Stimulated activated naive CD8-positive, alpha-beta T cell treated with anti-CD3 and anti-CD28 coated beads, Interleukin-15, amount 100 ng/mL, for 72 hours (primary cell): Measurements from ENCODE around the gene SH3D21.

Experiments used
- ATAC-seq: fragments of 150-1000 bp; cut with Tn5 transposase; 2 replicates; pipeline ENCODE4 v1.10.0; 2021; ENCODE audit warnings: mild to moderate bottlenecking, moderate library complexity
- DNase-seq, 2 donors: peaks; one replicate each; pipeline ENCODE4 v3.0.0; 2021 to 2022
- H3K27ac Mint-ChIP-seq, 2 donors: one replicate each; pipeline ENCODE4 v1.8.0; 2022; ENCODE audit warnings: mild to moderate bottlenecking in 2 of 2, mixed read lengths in 2 of 2, moderate library complexity in 2 of 2
- H3K27me3 Mint-ChIP-seq: one replicate; pipeline ENCODE4 v1.8.0; 2022; ENCODE audit warnings: mixed read lengths
- H3K4me1 Mint-ChIP-seq: one replicate; pipeline ENCODE4 v1.8.0; 2022; ENCODE audit warnings: mild to moderate bottlenecking, mixed read lengths
- H3K4me3 Mint-ChIP-seq, 2 donors: one replicate each; pipeline ENCODE4 v1.8.0; 2022; ENCODE audit warnings: mild to moderate bottlenecking in 2 of 2, mixed read lengths in 2 of 2, moderate library complexity in 1 of 2
- H3K9me3 Mint-ChIP-seq, 2 donors: one replicate each; pipeline ENCODE4 v1.8.0; 2022; ENCODE audit warnings: mixed read lengths in 2 of 2

Gene SH3D21

DNA sequence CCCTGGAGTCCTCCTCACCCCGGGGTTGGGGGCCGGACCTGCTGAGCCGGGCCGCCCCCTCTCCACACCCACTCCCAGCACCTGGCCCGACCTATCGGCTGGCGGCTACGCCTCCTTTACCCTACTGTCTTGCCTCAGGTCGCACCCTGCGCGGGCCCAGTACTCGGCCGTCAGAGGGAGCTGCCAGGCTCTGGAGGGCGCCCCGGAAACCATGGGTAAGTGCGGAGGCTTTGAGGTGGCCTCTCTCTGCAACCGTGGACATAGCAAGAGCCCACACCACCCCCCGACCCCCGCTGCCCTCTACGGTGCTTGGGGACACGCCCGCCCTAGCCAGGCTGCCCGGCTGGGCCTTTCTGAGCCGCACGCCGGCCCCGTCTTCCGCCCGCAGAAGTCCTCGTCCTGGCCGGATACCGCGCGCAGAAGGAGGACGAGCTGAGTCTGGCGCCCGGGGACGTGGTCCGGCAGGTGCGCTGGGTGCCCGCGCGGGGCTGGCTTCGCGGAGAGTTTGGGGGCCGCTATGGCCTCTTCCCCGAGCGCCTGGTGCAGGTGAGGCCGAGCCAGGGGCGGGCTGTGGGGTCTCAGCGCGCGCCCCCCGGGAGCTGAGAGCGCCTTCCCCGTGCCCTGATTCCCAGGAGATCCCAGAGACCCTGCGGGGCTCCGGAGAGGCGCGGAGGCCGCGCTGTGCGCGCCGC, at the start of gene SH3D21:
SH3D21 (plus strand) TSS at position 159 of the 692 bp plus-strand sequence; CDS start at position 212, 53 bp downstream.
- peak; percentile 57 to 61 for DNase-seq
- no peaks in the 10 kb centered on the region for H3K27me3 Mint-ChIP-seq
- peak within 1 kb of the TSS; percentile 96 to 99 for H3K4me3 Mint-ChIP-seq
- peak; percentile 65 for ATAC-seq
- H3K4me1 Mint-ChIP-seq, result peaks cover 56% of the 10 kb centered on the region
- H3K9me3 Mint-ChIP-seq, result no peaks in the 10 kb centered on the region
- peak within 1 kb of the TSS; percentile 83 to 95 for H3K27ac Mint-ChIP-seq

DNA sequence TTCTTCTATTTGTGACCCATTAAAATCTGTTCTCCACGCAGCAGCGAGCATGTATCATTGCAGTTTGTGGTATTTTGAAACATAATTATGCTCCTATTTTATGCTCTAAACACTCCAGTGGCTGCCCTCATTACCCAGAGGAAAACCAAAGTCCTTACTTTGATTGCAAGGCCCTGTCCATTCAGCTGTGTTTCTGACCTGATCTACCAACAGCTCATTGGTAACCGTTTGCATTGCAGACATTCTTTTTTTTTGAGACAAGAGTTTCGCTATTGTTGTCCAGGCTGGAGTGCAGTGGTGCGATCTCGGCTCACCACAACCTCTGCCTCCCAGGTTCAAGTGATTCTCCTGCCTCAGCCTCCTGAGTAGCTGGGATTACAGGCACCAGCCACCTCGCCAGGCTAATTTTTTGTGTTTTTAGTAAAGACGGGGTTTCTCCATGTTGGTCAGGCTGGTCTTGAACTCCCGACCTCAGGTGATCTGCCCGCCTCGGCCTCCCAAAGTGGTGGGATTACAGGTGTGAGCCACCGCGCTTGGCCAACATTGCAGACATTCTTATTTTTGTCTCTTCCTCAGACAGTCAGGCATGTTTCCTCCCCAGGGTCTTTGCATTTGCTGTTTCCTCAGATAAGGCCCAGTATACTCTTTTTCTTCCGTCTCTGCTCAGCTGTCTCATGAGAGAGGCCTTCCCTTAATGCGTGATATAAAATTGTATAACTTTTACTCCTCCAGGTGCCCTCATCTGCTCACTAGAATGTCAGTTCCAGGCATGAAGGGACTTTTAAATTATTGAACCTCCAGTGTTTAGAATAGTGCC, 49.4 kb upstream of the SH3D21 start:
- H3K27me3 Mint-ChIP-seq, result no peaks in the 10 kb centered on the region
- no peak for ATAC-seq
- DNase-seq, result no peak
- H3K27ac Mint-ChIP-seq, result peak overlapping the region in 1 of 2 donors; percentile 37
- H3K9me3 Mint-ChIP-seq, result no peaks in the 10 kb centered on the region
- peaks cover 54% of the 10 kb centered on the region for H3K4me1 Mint-ChIP-seq
- H3K4me3 Mint-ChIP-seq, result no peak overlapping the region

DNA sequence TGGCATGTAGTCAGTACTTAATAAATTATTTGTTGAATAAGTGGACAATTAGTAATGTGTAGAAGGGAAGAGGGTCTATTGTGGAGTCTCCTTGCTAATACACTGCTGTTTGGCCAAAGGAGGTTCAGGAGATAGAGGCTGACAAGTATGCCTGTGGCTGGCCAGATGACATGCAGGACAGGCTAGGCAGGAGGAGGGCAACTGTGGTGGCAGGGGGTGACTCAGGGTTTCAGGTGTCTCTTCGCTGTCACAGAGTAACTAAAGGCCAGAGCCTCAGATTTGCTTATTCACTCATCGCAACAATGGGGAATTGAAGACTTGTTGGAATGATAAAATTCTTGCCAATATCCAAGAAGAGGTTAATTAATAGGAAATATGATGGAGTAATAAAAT, 48.8 kb upstream of the SH3D21 start:
- H3K4me3 Mint-ChIP-seq, result no peak overlapping the region
- H3K27me3 Mint-ChIP-seq, result no peaks in the 10 kb centered on the region
- peak in 1 of 2 donors; percentile 15 for DNase-seq
- H3K4me1 Mint-ChIP-seq, result peaks cover 48% of the 10 kb centered on the region
- ATAC-seq, result peak; percentile 67
- H3K9me3 Mint-ChIP-seq, result no peaks in the 10 kb centered on the region
- no peak overlapping the region for H3K27ac Mint-ChIP-seq

DNA sequence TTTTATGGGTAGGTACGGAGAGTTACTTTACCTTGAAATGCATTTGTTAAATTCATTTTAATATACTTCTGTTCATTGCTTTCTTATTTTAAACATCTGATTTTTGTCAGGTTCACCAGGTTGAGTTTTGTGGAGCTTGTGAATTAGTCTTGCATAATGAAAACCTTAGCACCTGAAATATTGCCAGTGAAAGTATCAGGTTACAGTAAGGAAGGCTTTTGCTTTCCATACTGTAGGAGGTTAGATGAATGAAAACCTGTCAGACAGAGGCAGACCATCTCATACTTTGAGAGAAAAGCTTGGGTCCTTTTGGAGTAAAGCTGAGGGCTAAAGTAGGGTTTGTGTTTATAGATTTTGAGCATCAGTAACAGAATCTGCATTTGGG, 47.2 kb upstream of the SH3D21 start:
- Mint-ChIP-seq H3K4me1 (peaks cover 41% of the 10 kb centered on the region), H3K27ac (no peak overlapping the region), H3K27me3 (no peaks in the 10 kb centered on the region), H3K9me3 (no peaks in the 10 kb centered on the region), H3K4me3 (no peak overlapping the region)
- no peak for DNase-seq
- ATAC-seq, result no peak

DNA sequence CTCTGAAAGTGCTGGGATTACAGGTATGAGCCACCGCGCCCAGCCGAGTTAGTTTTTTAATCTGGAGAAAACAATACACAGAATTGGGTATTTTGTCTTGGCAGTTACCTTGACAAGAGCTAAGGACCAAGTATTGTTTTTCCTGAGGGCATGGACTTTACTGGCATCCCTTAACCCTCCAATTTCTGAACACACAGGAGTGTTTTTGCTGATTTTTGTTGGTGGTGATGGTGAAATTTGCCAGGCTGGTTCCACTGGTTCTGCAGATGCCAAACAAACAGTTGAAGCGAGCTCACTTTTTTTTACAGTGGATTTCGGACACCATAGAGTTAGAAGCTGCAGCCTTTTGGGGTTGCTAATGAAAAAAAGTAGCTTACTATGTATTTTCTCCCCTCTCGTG, 37.2 kb upstream of the SH3D21 start:
- no peak overlapping the region for H3K4me3 Mint-ChIP-seq
- H3K27ac Mint-ChIP-seq, result no peak overlapping the region
- no peaks in the 10 kb centered on the region for H3K9me3 Mint-ChIP-seq
- peaks cover 10% of the 10 kb centered on the region for H3K4me1 Mint-ChIP-seq
- ATAC-seq (no peak), DNase-seq (no peak)
- H3K27me3 Mint-ChIP-seq, result no peaks in the 10 kb centered on the region

DNA sequence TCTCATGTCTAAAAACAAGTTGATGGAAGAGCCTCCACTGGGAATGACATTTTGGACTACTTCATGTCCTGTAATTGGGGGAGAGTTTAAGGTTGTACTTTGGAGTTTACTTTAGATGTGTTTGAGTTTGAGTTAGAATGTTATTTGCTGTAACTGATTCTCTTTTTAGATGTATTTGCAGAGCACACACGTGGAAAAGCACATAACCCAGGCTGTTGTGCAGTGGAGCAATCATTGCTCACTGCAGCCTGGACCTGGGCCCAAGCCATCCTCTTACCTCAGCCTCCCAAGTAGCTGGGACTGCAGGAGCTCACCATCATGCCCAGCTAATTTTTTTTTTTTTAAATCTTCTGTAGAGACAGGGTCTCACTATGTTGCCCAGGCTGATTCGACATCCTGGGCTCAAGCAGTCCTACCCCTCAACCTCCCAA, 36.7 kb upstream of the SH3D21 start:
- DNase-seq, result no peak
- H3K9me3 Mint-ChIP-seq, result no peaks in the 10 kb centered on the region
- no peak overlapping the region for H3K27ac Mint-ChIP-seq
- no peak overlapping the region for H3K4me3 Mint-ChIP-seq
- ATAC-seq, result no peak
- peaks cover 8% of the 10 kb centered on the region for H3K4me1 Mint-ChIP-seq
- no peaks in the 10 kb centered on the region for H3K27me3 Mint-ChIP-seq

DNA sequence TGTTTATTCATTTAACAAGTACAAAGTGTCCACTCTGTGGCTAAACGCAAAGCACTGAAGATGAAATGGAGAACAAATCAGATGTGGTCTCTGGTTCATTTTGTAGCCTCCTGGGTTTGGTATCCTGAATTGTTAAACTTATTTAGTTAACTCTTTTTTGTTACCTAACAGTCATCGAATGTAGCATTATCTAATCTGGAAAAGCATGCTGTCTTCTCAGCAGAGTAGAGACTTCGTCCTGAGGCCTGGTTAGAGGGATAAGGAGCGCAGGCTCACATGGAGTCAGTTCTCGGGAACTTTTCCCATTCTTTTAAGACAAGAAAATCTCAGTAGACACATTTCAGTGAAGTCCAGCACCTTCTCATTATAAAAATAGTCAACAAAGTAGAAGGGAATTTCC, 33.1 kb upstream of the SH3D21 start:
- ATAC-seq (no peak), DNase-seq (no peak)
- Mint-ChIP-seq H3K27me3 (no peaks in the 10 kb centered on the region), H3K4me1 (no peaks in the 10 kb centered on the region), H3K27ac (no peak overlapping the region), H3K4me3 (no peak overlapping the region), H3K9me3 (no peaks in the 10 kb centered on the region)

DNA sequence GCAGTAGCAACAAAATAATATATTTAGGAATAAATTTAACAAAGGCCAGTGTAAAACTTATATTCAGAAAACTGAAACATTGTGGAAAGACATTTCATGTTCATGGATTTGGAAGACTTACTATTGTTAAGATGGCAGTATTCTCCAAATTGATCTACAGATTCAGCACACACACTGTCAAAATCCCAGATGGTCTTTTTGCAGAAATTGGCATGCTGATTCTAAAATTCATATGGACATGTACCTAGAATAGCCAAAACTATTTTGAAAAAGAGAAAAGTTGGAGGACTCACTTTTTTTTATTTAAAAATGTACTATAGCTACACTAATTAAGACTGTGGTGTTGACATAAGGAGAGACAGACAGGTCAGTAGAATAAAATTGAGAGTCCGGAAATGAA, 32.0 kb upstream of the SH3D21 start:
- H3K4me1 Mint-ChIP-seq, result peaks cover 3% of the 10 kb centered on the region
- DNase-seq, result no peak
- H3K27me3 Mint-ChIP-seq, result no peaks in the 10 kb centered on the region
- H3K4me3 Mint-ChIP-seq, result no peak overlapping the region
- no peak for ATAC-seq
- H3K9me3 Mint-ChIP-seq, result no peaks in the 10 kb centered on the region
- H3K27ac Mint-ChIP-seq, result no peak overlapping the region

DNA sequence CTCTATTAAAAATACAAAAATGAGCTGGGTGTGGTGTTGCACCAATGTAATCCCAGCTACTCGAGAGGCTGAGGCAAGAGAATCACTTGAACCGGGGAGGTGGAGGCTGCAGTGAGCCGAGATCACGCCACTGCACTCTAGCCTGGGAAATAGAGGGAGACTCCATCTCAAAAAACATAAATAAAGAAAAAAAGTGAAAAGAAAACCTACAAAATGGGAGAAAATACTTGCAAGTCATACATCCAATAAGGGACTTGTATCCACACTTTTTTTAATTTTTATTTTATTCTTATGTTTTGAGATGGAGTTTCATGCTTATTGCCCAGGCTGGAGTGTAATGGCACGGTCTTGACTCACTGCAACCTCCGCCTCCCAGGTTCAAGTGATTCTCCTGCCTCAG, 29.5 kb upstream of the SH3D21 start:
- Mint-ChIP-seq H3K27me3 (no peaks in the 10 kb centered on the region), H3K4me1 (peaks cover 26% of the 10 kb centered on the region), H3K9me3 (no peaks in the 10 kb centered on the region), H3K4me3 (no peak overlapping the region), H3K27ac (no peak overlapping the region)
- ATAC-seq, result no peak
- DNase-seq, result no peak

DNA sequence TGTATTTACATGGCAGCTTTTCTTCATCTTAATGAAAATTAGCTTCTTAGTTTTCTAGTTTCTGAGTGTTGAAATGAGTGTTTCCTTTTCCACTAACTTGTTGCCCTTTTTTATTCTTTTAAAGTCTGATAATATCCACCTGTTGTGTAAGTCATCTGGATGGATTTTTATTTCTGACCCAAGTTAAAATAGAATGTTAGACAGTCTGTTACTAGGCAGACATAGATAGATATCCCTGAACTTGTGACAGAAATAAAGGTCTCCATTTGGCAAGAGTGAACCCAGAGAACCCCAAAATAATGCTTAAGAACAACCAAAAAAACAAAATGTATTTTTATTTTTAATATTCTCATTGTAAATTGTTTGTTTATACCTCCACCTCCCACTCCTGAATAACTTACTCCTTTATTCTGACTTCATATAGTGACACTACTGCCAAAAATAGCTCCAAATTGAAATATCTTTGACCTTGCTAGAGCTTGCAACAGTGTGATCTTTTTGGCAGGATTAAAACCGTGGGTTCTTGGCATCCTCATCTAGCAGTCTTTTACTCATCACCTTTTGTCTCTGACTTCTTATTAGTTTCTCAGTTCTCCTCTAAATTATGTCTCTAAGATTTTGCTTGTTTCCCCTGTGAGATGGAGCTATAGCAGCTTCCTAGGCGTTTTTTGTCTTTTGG, 26.9 kb upstream of the SH3D21 start:
- no peak overlapping the region for H3K4me3 Mint-ChIP-seq
- no peaks in the 10 kb centered on the region for H3K27me3 Mint-ChIP-seq
- no peak for ATAC-seq
- peaks cover 31% of the 10 kb centered on the region for H3K4me1 Mint-ChIP-seq
- peak overlapping the region in 1 of 2 donors; percentile 82 for H3K27ac Mint-ChIP-seq
- H3K9me3 Mint-ChIP-seq, result no peaks in the 10 kb centered on the region
- no peak for DNase-seq

DNA sequence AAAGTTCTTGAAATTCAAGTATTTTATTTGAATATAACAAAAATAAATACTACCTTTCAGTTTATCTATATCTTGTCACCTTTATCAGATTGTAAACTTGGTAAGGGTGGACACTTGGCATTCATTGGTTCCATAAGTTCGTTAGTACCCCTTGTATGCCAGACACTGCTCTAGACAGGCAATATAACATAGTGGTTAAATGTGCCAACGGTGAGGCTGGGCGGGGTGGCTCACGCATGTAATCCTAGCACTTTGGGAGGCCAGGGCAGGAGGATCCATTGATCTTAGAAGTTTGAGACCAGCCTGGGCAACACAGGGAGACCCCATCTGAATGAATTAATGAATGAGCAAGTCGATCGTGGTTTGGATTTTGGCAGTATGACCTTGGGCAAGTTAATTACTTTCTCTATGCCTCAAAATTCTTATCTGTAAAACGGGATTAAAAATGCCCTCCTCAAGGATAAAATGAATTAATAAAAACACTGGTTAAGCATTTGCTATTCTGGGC, 26.3 kb upstream of the SH3D21 start:
- ATAC-seq (no peak), DNase-seq (no peak)
- Mint-ChIP-seq H3K4me1 (peaks cover 31% of the 10 kb centered on the region), H3K4me3 (peak overlapping the region in 1 of 2 donors; percentile 44), H3K27ac (peak overlapping the region; percentile 55 to 98), H3K9me3 (no peaks in the 10 kb centered on the region), H3K27me3 (no peaks in the 10 kb centered on the region)

DNA sequence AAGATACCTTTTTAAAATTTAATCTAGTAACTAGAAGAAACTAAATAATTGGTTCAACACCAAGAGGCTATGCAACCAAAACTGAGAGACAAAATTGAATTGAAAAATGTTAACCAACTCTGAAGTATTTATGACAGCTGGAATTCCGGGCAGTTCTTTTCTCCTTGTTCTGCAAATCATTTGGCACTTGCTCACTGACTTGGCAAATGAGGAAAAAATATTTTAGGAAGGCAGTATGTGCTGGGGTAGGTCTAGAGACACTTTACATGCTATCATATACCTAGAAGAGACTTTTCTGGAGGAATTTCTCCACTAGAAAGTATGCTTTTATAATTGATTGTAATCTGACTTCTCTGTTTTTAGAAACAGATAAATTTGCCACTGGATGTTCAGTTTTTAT, 22.1 kb upstream of the SH3D21 start:
- no peak for DNase-seq
- Mint-ChIP-seq H3K4me3 (no peak overlapping the region), H3K9me3 (no peaks in the 10 kb centered on the region), H3K27ac (peak overlapping the region in 1 of 2 donors; percentile 65), H3K27me3 (no peaks in the 10 kb centered on the region), H3K4me1 (peaks cover 52% of the 10 kb centered on the region)
- ATAC-seq, result no peak

DNA sequence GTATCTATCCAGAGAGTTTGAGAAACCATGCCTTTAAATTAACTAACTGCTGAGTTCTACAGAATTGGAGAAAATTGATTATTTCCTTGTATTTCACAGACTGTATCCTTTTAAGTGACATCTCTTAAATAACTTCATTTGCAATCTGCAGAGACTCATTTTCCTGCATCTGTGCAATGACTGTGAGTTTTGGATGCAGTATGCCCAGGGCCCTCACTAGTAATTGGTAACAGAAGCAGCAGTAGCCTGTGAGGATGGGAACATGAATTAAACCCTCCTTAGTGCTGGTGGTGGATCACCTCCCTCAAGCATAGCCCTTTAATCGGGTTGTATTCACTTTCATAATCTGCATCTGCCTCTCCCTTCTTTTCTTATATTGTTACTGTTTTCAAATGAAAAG, 21.7 kb upstream of the SH3D21 start:
- H3K4me3 Mint-ChIP-seq, result no peak overlapping the region
- H3K27me3 Mint-ChIP-seq, result no peaks in the 10 kb centered on the region
- H3K4me1 Mint-ChIP-seq, result peaks cover 47% of the 10 kb centered on the region
- DNase-seq (no peak), ATAC-seq (no peak)
- peak overlapping the region in 1 of 2 donors; percentile 65 for H3K27ac Mint-ChIP-seq
- H3K9me3 Mint-ChIP-seq, result no peaks in the 10 kb centered on the region

DNA sequence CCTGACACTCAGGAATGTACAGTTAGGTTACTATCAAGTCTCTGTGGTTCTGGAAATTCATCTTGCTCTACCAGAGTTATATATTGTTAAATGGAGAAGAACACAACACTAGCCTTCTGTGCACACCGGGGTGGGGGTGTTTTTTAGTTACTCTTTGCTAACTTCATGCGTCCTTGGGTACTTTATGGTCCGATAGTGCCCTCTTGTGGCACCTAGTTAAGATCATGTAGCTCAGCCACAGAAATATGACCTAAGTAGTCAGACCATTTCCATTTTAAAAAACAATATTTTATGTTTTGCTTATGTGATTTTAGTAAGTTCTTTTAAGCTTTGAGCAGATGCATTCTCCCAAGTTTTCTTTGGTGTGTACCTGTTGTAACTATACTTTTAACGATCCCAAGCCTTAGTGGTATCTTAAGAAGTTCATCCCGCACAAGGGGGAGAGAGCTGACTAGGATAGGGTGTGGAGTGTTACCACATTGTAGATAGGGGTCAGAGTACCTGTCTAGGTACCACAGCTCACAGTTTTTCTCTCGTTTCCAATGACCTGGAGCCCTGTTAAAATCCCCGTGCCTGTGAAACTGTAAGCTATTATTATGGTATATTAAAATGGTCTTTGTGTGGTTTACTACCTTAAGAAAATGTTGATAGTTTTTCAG, 20.6 kb upstream of the SH3D21 start:
- H3K27ac Mint-ChIP-seq, result no peak overlapping the region
- H3K4me1 Mint-ChIP-seq, result peaks cover 36% of the 10 kb centered on the region
- DNase-seq (peak; percentile 55 to 60), ATAC-seq (peak; percentile 85)
- H3K9me3 Mint-ChIP-seq, result no peaks in the 10 kb centered on the region
- peak overlapping the region in 1 of 2 donors; percentile 6 for H3K4me3 Mint-ChIP-seq
- no peaks in the 10 kb centered on the region for H3K27me3 Mint-ChIP-seq

DNA sequence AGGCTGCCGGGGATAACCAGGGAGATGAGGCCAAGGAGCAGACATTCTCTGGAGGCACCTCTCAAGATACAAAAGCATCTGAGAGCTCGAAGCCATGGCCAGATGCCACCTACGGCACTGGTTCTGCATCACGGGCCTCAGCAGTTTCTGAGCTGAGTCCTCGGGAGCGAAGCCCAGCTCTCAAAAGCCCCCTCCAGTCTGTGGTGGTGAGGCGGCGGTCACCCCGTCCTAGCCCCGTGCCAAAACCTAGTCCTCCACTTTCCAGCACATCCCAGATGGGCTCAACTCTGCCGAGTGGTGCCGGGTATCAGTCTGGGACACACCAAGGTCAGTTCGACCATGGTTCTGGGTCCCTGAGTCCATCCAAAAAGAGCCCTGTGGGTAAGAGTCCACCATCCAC, 19.4 kb upstream of the SH3D21 start:
- DNase-seq, result no peak
- Mint-ChIP-seq H3K9me3 (no peaks in the 10 kb centered on the region), H3K27ac (no peak overlapping the region)

More for the DNA sequence above, 19.4 kb upstream of the SH3D21 start:
- Mint-ChIP-seq H3K4me1 (peaks cover 27% of the 10 kb centered on the region), H3K27me3 (no peaks in the 10 kb centered on the region), H3K4me3 (no peak overlapping the region)
- ATAC-seq, result no peak
